Measurements from ENCODE around the gene ZRANB3.

DNA sequence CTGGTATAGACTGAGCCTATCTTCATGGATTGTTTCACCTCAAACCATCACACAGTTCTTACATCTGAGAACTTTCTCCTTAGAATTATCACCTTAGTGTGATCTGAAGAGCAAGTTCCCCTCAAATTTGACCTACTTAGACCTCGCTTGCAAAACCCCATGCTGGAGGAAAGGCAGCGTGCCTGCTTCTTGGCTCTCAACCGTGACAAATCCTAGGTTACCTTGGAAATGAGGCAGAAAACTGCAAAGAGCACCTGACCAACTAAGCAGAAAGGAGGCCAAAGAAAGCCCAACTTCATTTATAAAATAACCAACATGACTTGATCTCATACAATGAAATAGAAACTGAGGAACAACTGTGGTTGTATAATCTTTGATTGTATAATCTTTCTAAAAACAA, 332.5 kb downstream of the ZRANB3 start:
- no peak for TF ChIP-seq EZH2 (IDR thresholded peaks at IDR 0.05; ENCODE audit: low read length, missing control alignments)
- TF ChIP-seq, protein P1, sequence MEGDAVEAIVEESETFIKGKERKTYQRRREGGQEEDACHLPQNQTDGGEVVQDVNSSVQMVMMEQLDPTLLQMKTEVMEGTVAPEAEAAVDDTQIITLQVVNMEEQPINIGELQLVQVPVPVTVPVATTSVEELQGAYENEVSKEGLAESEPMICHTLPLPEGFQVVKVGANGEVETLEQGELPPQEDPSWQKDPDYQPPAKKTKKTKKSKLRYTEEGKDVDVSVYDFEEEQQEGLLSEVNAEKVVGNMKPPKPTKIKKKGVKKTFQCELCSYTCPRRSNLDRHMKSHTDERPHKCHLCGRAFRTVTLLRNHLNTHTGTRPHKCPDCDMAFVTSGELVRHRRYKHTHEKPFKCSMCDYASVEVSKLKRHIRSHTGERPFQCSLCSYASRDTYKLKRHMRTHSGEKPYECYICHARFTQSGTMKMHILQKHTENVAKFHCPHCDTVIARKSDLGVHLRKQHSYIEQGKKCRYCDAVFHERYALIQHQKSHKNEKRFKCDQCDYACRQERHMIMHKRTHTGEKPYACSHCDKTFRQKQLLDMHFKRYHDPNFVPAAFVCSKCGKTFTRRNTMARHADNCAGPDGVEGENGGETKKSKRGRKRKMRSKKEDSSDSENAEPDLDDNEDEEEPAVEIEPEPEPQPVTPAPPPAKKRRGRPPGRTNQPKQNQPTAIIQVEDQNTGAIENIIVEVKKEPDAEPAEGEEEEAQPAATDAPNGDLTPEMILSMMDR (conservative IDR thresholded peaks at IDR 0.05 in 1 of 2, IDR thresholded peaks at IDR 0.05 in 1 of 2; ENCODE audit: low read depth in 1 of 2, low read length in 2 of 2), result no peak
